ENCODE results near the gene BMERB1. TPM values are rescaled to one million over a fixed set of nuclear protein-coding genes. Genes with fewer than 3 reads are reported as not detected.

The BMERB1 gene
- total and polyA plus RNA-seq, 9 of the 15 experiments (the other 6 are each of a cell fraction or from before 2014, with no cell fraction given): 0.29 to 2.9 (median 0.94) TPM

GRCh38 chr16:15593235-15593634, 158.8 kb downstream of the BMERB1 start (continued):
- no peak for TF ChIP-seq NFIC (IDR thresholded peaks at IDR 0.05)
- no peak for TF ChIP-seq PHB (CRISPR knock-in tag; IDR thresholded peaks at IDR 0.05)
- TF ChIP-seq DNMT1 (IDR thresholded peaks at IDR 0.05): no peak
- TF ChIP-seq, protein P1, sequence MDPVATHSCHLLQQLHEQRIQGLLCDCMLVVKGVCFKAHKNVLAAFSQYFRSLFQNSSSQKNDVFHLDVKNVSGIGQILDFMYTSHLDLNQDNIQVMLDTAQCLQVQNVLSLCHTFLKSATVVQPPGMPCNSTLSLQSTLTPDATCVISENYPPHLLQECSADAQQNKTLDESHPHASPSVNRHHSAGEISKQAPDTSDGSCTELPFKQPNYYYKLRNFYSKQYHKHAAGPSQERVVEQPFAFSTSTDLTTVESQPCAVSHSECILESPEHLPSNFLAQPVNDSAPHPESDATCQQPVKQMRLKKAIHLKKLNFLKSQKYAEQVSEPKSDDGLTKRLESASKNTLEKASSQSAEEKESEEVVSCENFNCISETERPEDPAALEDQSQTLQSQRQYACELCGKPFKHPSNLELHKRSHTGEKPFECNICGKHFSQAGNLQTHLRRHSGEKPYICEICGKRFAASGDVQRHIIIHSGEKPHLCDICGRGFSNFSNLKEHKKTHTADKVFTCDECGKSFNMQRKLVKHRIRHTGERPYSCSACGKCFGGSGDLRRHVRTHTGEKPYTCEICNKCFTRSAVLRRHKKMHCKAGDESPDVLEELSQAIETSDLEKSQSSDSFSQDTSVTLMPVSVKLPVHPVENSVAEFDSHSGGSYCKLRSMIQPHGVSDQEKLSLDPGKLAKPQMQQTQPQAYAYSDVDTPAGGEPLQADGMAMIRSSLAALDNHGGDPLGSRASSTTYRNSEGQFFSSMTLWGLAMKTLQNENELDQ (CRISPR knock-in tag; IDR thresholded peaks at IDR 0.05; ENCODE audit: borderline replicate concordance): no peak
- TF ChIP-seq SMARCA4 (IDR thresholded peaks at IDR 0.05): peak; percentile 44; the same call in 1 of the 2 replicates
- TF ChIP-seq USF1 (CRISPR knock-in tag; IDR thresholded peaks at IDR 0.05): peak; percentile 3; the same call in 1 of the 2 replicates
- peak; percentile 89 for TF ChIP-seq VEZF1 (CRISPR knock-in tag; IDR thresholded peaks at IDR 0.05)
- TF ChIP-seq FOSL1 (tag; conservative IDR thresholded peaks at IDR 0.05): peak; percentile 69
- TF ChIP-seq DPF2 (IDR thresholded peaks at IDR 0.05): peak; percentile 43; the same call in 1 of the 2 replicates
- no peak for TF ChIP-seq ZBTB8A (IDR thresholded peaks at IDR 0.05; ENCODE audit: partially characterized antibody)
- TF ChIP-seq, protein P2, sequence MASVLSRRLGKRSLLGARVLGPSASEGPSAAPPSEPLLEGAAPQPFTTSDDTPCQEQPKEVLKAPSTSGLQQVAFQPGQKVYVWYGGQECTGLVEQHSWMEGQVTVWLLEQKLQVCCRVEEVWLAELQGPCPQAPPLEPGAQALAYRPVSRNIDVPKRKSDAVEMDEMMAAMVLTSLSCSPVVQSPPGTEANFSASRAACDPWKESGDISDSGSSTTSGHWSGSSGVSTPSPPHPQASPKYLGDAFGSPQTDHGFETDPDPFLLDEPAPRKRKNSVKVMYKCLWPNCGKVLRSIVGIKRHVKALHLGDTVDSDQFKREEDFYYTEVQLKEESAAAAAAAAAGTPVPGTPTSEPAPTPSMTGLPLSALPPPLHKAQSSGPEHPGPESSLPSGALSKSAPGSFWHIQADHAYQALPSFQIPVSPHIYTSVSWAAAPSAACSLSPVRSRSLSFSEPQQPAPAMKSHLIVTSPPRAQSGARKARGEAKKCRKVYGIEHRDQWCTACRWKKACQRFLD (CRISPR knock-in tag; IDR thresholded peaks at IDR 0.05): peak; percentile 33; the same call in 1 of the 2 replicates
- 0 out of 2 replicates have a peak, but pooled peaks have one; percentile 65 for TF ChIP-seq SMAD4 (CRISPR knock-in tag; conservative IDR thresholded peaks at IDR 0.05)
- no peak for TF ChIP-seq TEAD2 (tag; IDR thresholded peaks at IDR 0.05)
- TF ChIP-seq HDAC8 (tag; IDR thresholded peaks at IDR 0.05): 0 out of 2 replicates have a peak, but pooled peaks have one; percentile 20
- TF ChIP-seq, protein P3, sequence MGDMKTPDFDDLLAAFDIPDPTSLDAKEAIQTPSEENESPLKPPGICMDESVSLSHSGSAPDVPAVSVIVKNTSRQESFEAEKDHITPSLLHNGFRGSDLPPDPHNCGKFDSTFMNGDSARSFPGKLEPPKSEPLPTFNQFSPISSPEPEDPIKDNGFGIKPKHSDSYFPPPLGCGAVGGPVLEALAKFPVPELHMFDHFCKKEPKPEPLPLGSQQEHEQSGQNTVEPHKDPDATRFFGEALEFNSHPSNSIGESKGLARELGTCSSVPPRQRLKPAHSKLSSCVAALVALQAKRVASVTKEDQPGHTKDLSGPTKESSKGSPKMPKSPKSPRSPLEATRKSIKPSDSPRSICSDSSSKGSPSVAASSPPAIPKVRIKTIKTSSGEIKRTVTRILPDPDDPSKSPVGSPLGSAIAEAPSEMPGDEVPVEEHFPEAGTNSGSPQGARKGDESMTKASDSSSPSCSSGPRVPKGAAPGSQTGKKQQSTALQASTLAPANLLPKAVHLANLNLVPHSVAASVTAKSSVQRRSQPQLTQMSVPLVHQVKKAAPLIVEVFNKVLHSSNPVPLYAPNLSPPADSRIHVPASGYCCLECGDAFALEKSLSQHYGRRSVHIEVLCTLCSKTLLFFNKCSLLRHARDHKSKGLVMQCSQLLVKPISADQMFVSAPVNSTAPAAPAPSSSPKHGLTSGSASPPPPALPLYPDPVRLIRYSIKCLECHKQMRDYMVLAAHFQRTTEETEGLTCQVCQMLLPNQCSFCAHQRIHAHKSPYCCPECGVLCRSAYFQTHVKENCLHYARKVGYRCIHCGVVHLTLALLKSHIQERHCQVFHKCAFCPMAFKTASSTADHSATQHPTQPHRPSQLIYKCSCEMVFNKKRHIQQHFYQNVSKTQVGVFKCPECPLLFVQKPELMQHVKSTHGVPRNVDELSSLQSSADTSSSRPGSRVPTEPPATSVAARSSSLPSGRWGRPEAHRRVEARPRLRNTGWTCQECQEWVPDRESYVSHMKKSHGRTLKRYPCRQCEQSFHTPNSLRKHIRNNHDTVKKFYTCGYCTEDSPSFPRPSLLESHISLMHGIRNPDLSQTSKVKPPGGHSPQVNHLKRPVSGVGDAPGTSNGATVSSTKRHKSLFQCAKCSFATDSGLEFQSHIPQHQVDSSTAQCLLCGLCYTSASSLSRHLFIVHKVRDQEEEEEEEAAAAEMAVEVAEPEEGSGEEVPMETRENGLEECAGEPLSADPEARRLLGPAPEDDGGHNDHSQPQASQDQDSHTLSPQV (IDR thresholded peaks at IDR 0.05): peak; percentile 84; the same call in 1 of the 2 replicates
- TF ChIP-seq SNIP1 (IDR thresholded peaks at IDR 0.05; ENCODE audit: low read depth): no peak
- TF ChIP-seq SMARCC2 (IDR thresholded peaks at IDR 0.05; ENCODE audit: low read depth): peak; percentile 51; the same call in 1 of the 2 replicates

Measured in K562 (cell line).